ENCODE results near the gene SSR1.

DNA sequence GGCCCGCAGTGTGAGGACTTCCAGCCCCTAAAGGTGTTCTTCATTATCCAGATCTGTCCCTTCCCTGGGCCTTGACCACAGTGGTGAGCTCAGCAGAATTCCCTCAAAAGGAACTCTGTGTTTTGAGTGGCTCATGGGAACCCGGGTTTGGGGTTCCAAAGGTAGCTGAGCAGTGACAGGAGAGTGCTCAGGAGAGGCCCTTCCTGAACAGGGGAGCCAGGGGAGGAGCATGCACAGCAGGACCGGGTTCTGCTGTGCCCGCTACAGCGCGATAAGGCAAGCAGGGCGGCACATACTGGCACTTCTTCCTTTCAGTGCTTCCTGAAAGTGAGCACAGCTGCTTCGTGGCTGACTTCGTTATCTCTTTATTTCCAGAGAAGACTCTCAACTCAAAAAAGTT, 88.3 kb downstream of the SSR1 start:
- TF ChIP-seq, protein P1, sequence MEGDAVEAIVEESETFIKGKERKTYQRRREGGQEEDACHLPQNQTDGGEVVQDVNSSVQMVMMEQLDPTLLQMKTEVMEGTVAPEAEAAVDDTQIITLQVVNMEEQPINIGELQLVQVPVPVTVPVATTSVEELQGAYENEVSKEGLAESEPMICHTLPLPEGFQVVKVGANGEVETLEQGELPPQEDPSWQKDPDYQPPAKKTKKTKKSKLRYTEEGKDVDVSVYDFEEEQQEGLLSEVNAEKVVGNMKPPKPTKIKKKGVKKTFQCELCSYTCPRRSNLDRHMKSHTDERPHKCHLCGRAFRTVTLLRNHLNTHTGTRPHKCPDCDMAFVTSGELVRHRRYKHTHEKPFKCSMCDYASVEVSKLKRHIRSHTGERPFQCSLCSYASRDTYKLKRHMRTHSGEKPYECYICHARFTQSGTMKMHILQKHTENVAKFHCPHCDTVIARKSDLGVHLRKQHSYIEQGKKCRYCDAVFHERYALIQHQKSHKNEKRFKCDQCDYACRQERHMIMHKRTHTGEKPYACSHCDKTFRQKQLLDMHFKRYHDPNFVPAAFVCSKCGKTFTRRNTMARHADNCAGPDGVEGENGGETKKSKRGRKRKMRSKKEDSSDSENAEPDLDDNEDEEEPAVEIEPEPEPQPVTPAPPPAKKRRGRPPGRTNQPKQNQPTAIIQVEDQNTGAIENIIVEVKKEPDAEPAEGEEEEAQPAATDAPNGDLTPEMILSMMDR (IDR thresholded peaks at IDR 0.05): no peak
- TF ChIP-seq POLR2A (IDR thresholded peaks at IDR 0.05) (no peak), POLR2AphosphoS5 (IDR thresholded peaks at IDR 0.05) (no peak), EP300 (IDR thresholded peaks at IDR 0.05) (no peak)
